H1 (cell line): ENCODE data around the gene C1QTNF1. TPM values are rescaled to one million over a fixed set of nuclear protein-coding genes. Genes with fewer than 3 reads are reported as not detected.
A peak's percentile ranks its signal among the peaks of the same experiment; 100 is the strongest.

Experiments used
- CTCF ChIA-PET: fragments of 300-600 bp; sonication (Branson Sonifier 250); formaldehyde crosslinking; loops from one replicate; lab custom pipeline; 2021; ENCODE audit not compliant: partially characterized antibody; lab: Charles Lee
- POLR2A ChIA-PET: fragments of 300-600 bp; sonication (Branson Sonifier 250); formaldehyde crosslinking; loops from one replicate; lab custom pipeline; 2021; ENCODE audit warnings: inconsistent platforms; ENCODE audit not compliant: partially characterized antibody; lab: Charles Lee
- DNase-seq, 2 experiments: peaks; one replicate each; pipeline versions ENCODE4 v3.0.0 to v3.0.0-alpha.2; 2010 to 2022; ENCODE audit warnings: low spot score in 2 of 2, low read depth in 1 of 2, mixed read lengths in 1 of 2
- FAIRE-seq: peaks from 2 replicates; lab custom pipeline; 2011; peaks lifted over from hg19 to GRCh38; lab: Jason Lieb, UNC
- H2AFZ ChIP-seq: 2 replicates; pipeline ENCODE4 v1.8.1; 2012; ENCODE audit warnings: low read length, inconsistent platforms
- H2AK5ac ChIP-seq: 2 replicates; pipeline ENCODE4 v1.6.1; 2013; ENCODE audit warnings: low read depth, low read length
- H2BK120ac ChIP-seq: replicated peaks from 2 replicates; pipeline ENCODE3; 2013; ENCODE audit warnings: low read depth, low read length, inconsistent platforms
- H2BK12ac ChIP-seq: 2 replicates; pipeline ENCODE4 v1.6.1; 2013; ENCODE audit warnings: low read depth, low read length
- H2BK15ac ChIP-seq: 2 replicates; pipeline ENCODE4 v1.6.1; 2013; ENCODE audit warnings: low read length
- H2BK20ac ChIP-seq: 2 replicates; pipeline ENCODE4 v1.6.1; 2013; ENCODE audit warnings: low read length
- H2BK5ac ChIP-seq: 2 replicates; pipeline ENCODE4 v1.6.1; 2013; ENCODE audit warnings: low read depth, low read length
- H3K14ac ChIP-seq: 2 replicates; pipeline ENCODE4 v1.6.1; 2013; ENCODE audit warnings: inconsistent platforms; ENCODE audit not compliant: insufficient read length
- H3K18ac ChIP-seq: 2 replicates; pipeline ENCODE4 v1.6.1; 2013; ENCODE audit warnings: low read length; ENCODE audit errors: extremely low read depth
- H3K23ac ChIP-seq: 2 replicates; pipeline ENCODE4 v1.6.1; 2013; ENCODE audit warnings: inconsistent platforms; ENCODE audit not compliant: insufficient read length
- H3K23me2 ChIP-seq: 2 replicates; pipeline ENCODE4 v1.6.1; 2013; ENCODE audit warnings: low read depth, low read length
- H3K27ac ChIP-seq: 2 replicates; pipeline ENCODE4 v1.6.1; 2011; ENCODE audit warnings: low read depth, low read length, inconsistent platforms
- H3K27me3 ChIP-seq, 4 experiments: replicated peaks in 1 of 4; 1 replicate in 1 of 4; 2 replicates in 3 of 4; pipeline versions ENCODE4 v1.6.1 to v1.8.1; 2011 to 2013; ENCODE audit warnings: low read length in 3 of 4, mild to moderate bottlenecking in 3 of 4, inconsistent platforms in 2 of 4, mixed read lengths in 2 of 4, moderate library complexity in 1 of 4; ENCODE audit not compliant: control insufficient read depth in 3 of 4, insufficient read depth in 3 of 4; ENCODE audit errors: extremely low read depth in 1 of 4
- H3K36me3 ChIP-seq, 4 experiments: 2 replicates each; pipeline versions ENCODE4 v1.6.1 to v1.8.1; 2011 to 2013; ENCODE audit warnings: mild to moderate bottlenecking in 4 of 4, low read length in 3 of 4, moderate library complexity in 2 of 4, control low read depth in 1 of 4, inconsistent platforms in 1 of 4; ENCODE audit not compliant: insufficient read depth in 4 of 4, control insufficient read depth in 2 of 4
- H3K4ac ChIP-seq: replicated peaks from 2 replicates; pipeline ENCODE3; 2013; ENCODE audit warnings: low read length, low read depth, mixed read lengths, inconsistent platforms; ENCODE audit not compliant: insufficient read length
- H3K4me1 ChIP-seq, 4 experiments: replicated peaks in 1 of 4; 1 replicate in 1 of 4; 2 replicates in 3 of 4; pipeline versions ENCODE4 v1.6.1 to v1.8.1; 2011 to 2013; ENCODE audit warnings: low read length in 3 of 4, inconsistent platforms in 2 of 4, mixed read lengths in 1 of 4; ENCODE audit not compliant: insufficient read depth in 4 of 4, control insufficient read depth in 3 of 4
- H3K4me2 ChIP-seq, 2 experiments: 2 replicates each; pipeline versions ENCODE4 v1.6.1 to v1.8.1; 2011 to 2013; ENCODE audit warnings: low read depth in 2 of 2, low read length in 2 of 2, control low read depth in 1 of 2, inconsistent platforms in 1 of 2, mild to moderate bottlenecking in 1 of 2; ENCODE audit not compliant: insufficient read depth in 1 of 2
- H3K4me3 ChIP-seq, 4 experiments: fragments of 200-600, 300-600 bp in 1 of 4; sonication (generic), shearing (Covaris generic), sonication (Bioruptor Twin) in 1 of 4; 2 replicates each; pipeline versions ENCODE4 v1.5.1 to v1.8.1; 2011 to 2016; ENCODE audit warnings: low read length in 4 of 4, low read depth in 3 of 4, control low read depth in 2 of 4, inconsistent platforms in 2 of 4, mild to moderate bottlenecking in 2 of 4, mixed read lengths in 1 of 4, moderate library complexity in 1 of 4; ENCODE audit not compliant: insufficient read depth in 2 of 4; ENCODE audit errors: extremely low read depth in 1 of 4
- H3K56ac ChIP-seq: replicated peaks from 2 replicates; pipeline ENCODE3; 2013; ENCODE audit warnings: low read depth, mild to moderate bottlenecking, mixed read lengths, low read length, inconsistent platforms; ENCODE audit not compliant: insufficient read length
- H3K79me1 ChIP-seq: 2 replicates; pipeline ENCODE4 v1.6.1; 2013; ENCODE audit warnings: low read depth, low read length, control low read depth
- H3K79me2 ChIP-seq, 2 experiments: 2 replicates each; pipeline versions ENCODE4 v1.6.1 to v1.8.1; 2012 to 2013; ENCODE audit warnings: low read length in 2 of 2, mild to moderate bottlenecking in 2 of 2, inconsistent platforms in 1 of 2; ENCODE audit not compliant: insufficient read depth in 2 of 2, control insufficient read depth in 1 of 2
- H3K9ac ChIP-seq, 4 experiments: replicated peaks in 1 of 4; 1 replicate in 1 of 4; 2 replicates in 3 of 4; pipeline versions ENCODE4 v1.6.1 to v1.8.1; 2011 to 2013; ENCODE audit warnings: low read depth in 3 of 4, low read length in 3 of 4, control low read depth in 2 of 4, mild to moderate bottlenecking in 2 of 4, moderate library complexity in 2 of 4, inconsistent platforms in 1 of 4; ENCODE audit errors: extremely low read depth in 1 of 4
- H3K9me3 ChIP-seq, 2 experiments: 2 replicates each; pipeline versions ENCODE4 v1.6.1 to v1.8.1; 2012 to 2013; ENCODE audit warnings: mild to moderate bottlenecking in 2 of 2, moderate library complexity in 2 of 2, control low read depth in 1 of 2, inconsistent platforms in 1 of 2, low read depth in 1 of 2, low read length in 1 of 2, mixed read lengths in 1 of 2; ENCODE audit not compliant: insufficient read depth in 2 of 2
- H4K20me1 ChIP-seq, 2 experiments: replicated peaks in 1 of 2; 2 replicates each; pipeline versions ENCODE3 to v1.8.1; 2011 to 2013; ENCODE audit warnings: inconsistent platforms in 2 of 2, low read length in 2 of 2, mild to moderate bottlenecking in 1 of 2; ENCODE audit not compliant: insufficient read depth in 2 of 2, control insufficient read depth in 1 of 2
- H4K5ac ChIP-seq: 2 replicates; pipeline ENCODE4 v1.6.1; 2013; ENCODE audit warnings: low read length, low read depth, mixed read lengths, inconsistent platforms; ENCODE audit not compliant: insufficient read length
- H4K8ac ChIP-seq: 2 replicates; pipeline ENCODE4 v1.8.0; 2013; ENCODE audit warnings: mild to moderate bottlenecking, moderate library complexity, low read length, inconsistent platforms; ENCODE audit not compliant: insufficient read depth; ENCODE audit errors: extremely low read depth
- H4K91ac ChIP-seq: replicated peaks from 2 replicates; pipeline ENCODE3; 2013; ENCODE audit warnings: low read length, mixed read lengths, inconsistent platforms; ENCODE audit not compliant: insufficient read length
- MAX ChIP-seq: IDR thresholded peaks from 2 replicates; pipeline ENCODE4 v1.6.1; 2012; ENCODE audit warnings: inconsistent platforms
- POLR2A ChIP-seq, 2 experiments: IDR thresholded peaks; 1 replicate in 1 of 2; 2 replicates in 1 of 2; pipeline ENCODE4 v1.6.1; 2011; ENCODE audit warnings: low read depth in 2 of 2, low read length in 2 of 2, mild to moderate bottlenecking in 2 of 2; ENCODE audit errors: control extremely low read depth in 1 of 2
- RAD21 ChIP-seq, 2 experiments: IDR thresholded peaks in 1 of 2; conservative IDR thresholded peaks in 1 of 2; 2 replicates each; pipeline ENCODE4 v1.6.1; 2011; ENCODE audit warnings: low read depth in 2 of 2, low read length in 2 of 2, improper control_type of control experiment in 1 of 2, inconsistent platforms in 1 of 2, mild to moderate bottlenecking in 1 of 2, moderate library complexity in 1 of 2
- SAP30 ChIP-seq: fragments of 300-600 bp; sonication (generic); IDR thresholded peaks from 2 replicates; pipeline ENCODE4 v1.7.1; 2012; ENCODE audit warnings: low read length, moderate library complexity, mild to moderate bottlenecking, inconsistent platforms; ENCODE audit not compliant: insufficient read depth, insufficient replicate concordance
- TAF1 ChIP-seq: IDR thresholded peaks from 2 replicates; pipeline ENCODE4 v1.6.1; 2011; ENCODE audit warnings: mild to moderate bottlenecking, low read depth, low read length
- TBP ChIP-seq: IDR thresholded peaks from 2 replicates; pipeline ENCODE4 v1.6.1; 2011; ENCODE audit warnings: low read depth, low read length, improper control_type of control experiment
- USF2 ChIP-seq: IDR thresholded peaks from 2 replicates; pipeline ENCODE4 v1.6.1; 2011; ENCODE audit warnings: low read length, improper control_type of control experiment
- WGBS, 2 experiments: shearing (Covaris generic) in 1 of 2; methylation state at CpG; one replicate each; pipeline versions ENCODE4 v1.1.6 to v1.1.7; 2013 to 2015; ENCODE audit warnings: low lambda C conversion rate in 2 of 2, mixed read lengths in 2 of 2, inconsistent platforms in 1 of 2, low coverage in 1 of 2, missing lambda C conversion rate in 1 of 2; ENCODE audit not compliant: insufficient replicate concordance in 2 of 2, insufficient coverage in 1 of 2, insufficient read length in 1 of 2; ENCODE audit errors: extremely low coverage in 1 of 2, missing lambda C conversion rate in 1 of 2; 5-methylcytosine and 5-hydroxymethylcytosine counted together
- polyA plus RNA-seq, 7 experiments: library from polyadenylated mRNA; depleted of rRNA in 3 of 7; stranded (reverse) in 5 of 7; unstranded in 2 of 7; fragments of >200 nt in 5 of 7; fragments of 200-250 nt in 2 of 7; gene quantifications; 1 replicate in 5 of 7; 2 replicates in 1 of 7; 4 replicates in 1 of 7; pipeline versions ENCODE4 v1.2.1 to v1.2.3, GENCODE V29; 2011 to 2013; ENCODE audit warnings: missing spikeins in 2 of 7, mixed read lengths in 2 of 7
- total RNA-seq: library from RNA; stranded (reverse); fragmentation: NEBNext Ultra II Directional; extraction: Animal tissue kit (Norgen Biotek cat#: 25700); gene quantifications from 2 replicates; pipeline ENCODE4 v1.2.1, GENCODE V29; 2021

The C1QTNF1 gene
- total and polyA plus RNA-seq, 2 of the 8 experiments (the other 6 are each of a cell fraction or from before 2014, with no cell fraction given), result 1.5 to 2.5 TPM

GRCh38 chr17:78979780-78980623, 44.0 kb upstream of the C1QTNF1 start, which contains the start of gene LGALS3BP:
TSS of gene LGALS3BP (minus strand) at chr17:78979923. CDS start at chr17:78977191, 2,732 bp downstream.
- 81% methylated on average over 16 of the region's 16 CpGs; no CpG with 5 or more reads in 1 of the 2 experiments for WGBS, 2 experiments
- Histone ChIP-seq H2BK20ac (no peak within 1 kb of the TSS), H3K18ac (peak within 1 kb of the TSS; percentile 79)
- DNase-seq, result peak in 1 of 2 experiments; percentile 70
- TF ChIP-seq MAX, result peak; percentile 28; the same call in 1 of the 2 replicates
- TF ChIP-seq SAP30, result no peak
- peak in 1 of 2 experiments; percentile 60; a peak in 1 of 3 replicates for TF ChIP-seq POLR2A (IDR thresholded peaks at IDR 0.05; ENCODE audit: control extremely low read depth in 1 of 2, low read depth in 2 of 2, low read length in 2 of 2)
- TF ChIP-seq TAF1, result peak; percentile 46; the same call in 1 of the 2 replicates
- TF ChIP-seq USF2, result peak; percentile 43
- TF ChIP-seq TBP, result peak; percentile 38
- no peak for TF ChIP-seq RAD21 (IDR thresholded peaks at IDR 0.05 in 1 of 2, conservative IDR thresholded peaks at IDR 0.05 in 1 of 2; ENCODE audit: low read depth in 2 of 2, low read length in 2 of 2)
- TF ChIP-seq, all 59 proteins: peak for 5
- Histone ChIP-seq H3K9me3 (no peaks in the 10 kb centered on the region), H2AFZ (no peak within 1 kb of the TSS), H4K8ac (peak within 1 kb of the TSS; percentile 96), H3K56ac (no peak within 1 kb of the TSS), H4K5ac (peak within 1 kb of the TSS; percentile 61), H3K23ac (no peak within 1 kb of the TSS), H3K4me2 (peak within 1 kb of the TSS; percentile 38 to 65; a peak in 3 of 4 replicates), H3K9ac (peak within 1 kb of the TSS in 1 of 4 experiments; percentile 31; a peak in 3 of 7 replicates), H3K27me3 (no peaks in the 10 kb centered on the region), H3K4me1 (peaks cover 0 to 18% (median 9%) of the 10 kb centered on the region in 4 experiments; a peak in 6 of 7 replicates), H3K36me3 (no peaks in the 10 kb centered on the region), H2BK12ac (peak within 1 kb of the TSS; percentile 84; the same call in 1 of the 2 replicates), H3K4me3 (peak within 1 kb of the TSS in 3 of 4 experiments; percentile 12 to 41 (median 19); a peak in 2 of 8 replicates), H4K91ac (peak within 1 kb of the TSS; percentile 95), H3K4ac (peak within 1 kb of the TSS; percentile 98), H4K20me1 (no peaks in the 10 kb centered on the region), H3K23me2 (no peaks in the 10 kb centered on the region), H3K27ac (no peak within 1 kb of the TSS; the same call in 1 of the 2 replicates), H3K79me2 (no peaks in the 10 kb centered on the region; a peak in 1 of 4 replicates), H3K14ac (no peak within 1 kb of the TSS), H2BK5ac (peak within 1 kb of the TSS; percentile 54; the same call in 1 of the 2 replicates), H3K79me1 (no peaks in the 10 kb centered on the region), H2BK15ac (peak within 1 kb of the TSS; percentile 98), H2BK120ac (peak within 1 kb of the TSS; percentile 21), H2AK5ac (no peak within 1 kb of the TSS)
- POLR2A ChIA-PET, result interaction anchor here (0.9 kb wide), 2 partner anchors 23 to 93 kb away, joined by 3 read pairs; no protein-coding TSS in a partner anchor
- CTCF ChIA-PET, result interaction anchor here (0.6 to 4.6 kb wide), 11 partner anchors 8 to 617 kb away, joined by 3 to 29 read pairs (median 4); no protein-coding TSS in a partner anchor
- FAIRE-seq, result peak; percentile 65
